ENCODE measurements around the gene BRPF3.

The BRPF3 gene

GRCh38 chr6:36244641-36245280 is 48.2 kb downstream of the BRPF3 start:
- DNase-seq = no peak
- Histone ChIP-seq H3K27ac (no peak overlapping the region), H3K4me3 (ENCODE audit: low read depth, low read length) (no peak overlapping the region), H3K27me3 (replicated peaks) (no peaks in the 10 kb centered on the region), H3K36me3 (replicated peaks) (no peaks in the 10 kb centered on the region)
- in situ Hi-C loops (cut with HindIII; ENCODE audit: low pct_ligation_motif_present, low sequenced_read_pairs) = no loop called here
- no peak for TF ChIP-seq CTCF (IDR thresholded peaks at IDR 0.05; ENCODE audit: low read depth, low read length, missing control alignments)

- Histone ChIP-seq H3K4me3 (ENCODE audit: low read depth, low read length) (no peak overlapping the region), H3K27ac (no peak overlapping the region), H3K36me3 (replicated peaks) (no peaks in the 10 kb centered on the region), H3K27me3 (replicated peaks) (no peaks in the 10 kb centered on the region)
- no peak for DNase-seq
- in situ Hi-C loops (cut with HindIII; ENCODE audit: low pct_ligation_motif_present, low sequenced_read_pairs) = no loop called here
- TF ChIP-seq CTCF (IDR thresholded peaks at IDR 0.05; ENCODE audit: low read depth, low read length, missing control alignments) = no peak
These were observed 49.1 kb downstream of the BRPF3 start for GRCh38 chr6:36245572-36246061.

DNA sequence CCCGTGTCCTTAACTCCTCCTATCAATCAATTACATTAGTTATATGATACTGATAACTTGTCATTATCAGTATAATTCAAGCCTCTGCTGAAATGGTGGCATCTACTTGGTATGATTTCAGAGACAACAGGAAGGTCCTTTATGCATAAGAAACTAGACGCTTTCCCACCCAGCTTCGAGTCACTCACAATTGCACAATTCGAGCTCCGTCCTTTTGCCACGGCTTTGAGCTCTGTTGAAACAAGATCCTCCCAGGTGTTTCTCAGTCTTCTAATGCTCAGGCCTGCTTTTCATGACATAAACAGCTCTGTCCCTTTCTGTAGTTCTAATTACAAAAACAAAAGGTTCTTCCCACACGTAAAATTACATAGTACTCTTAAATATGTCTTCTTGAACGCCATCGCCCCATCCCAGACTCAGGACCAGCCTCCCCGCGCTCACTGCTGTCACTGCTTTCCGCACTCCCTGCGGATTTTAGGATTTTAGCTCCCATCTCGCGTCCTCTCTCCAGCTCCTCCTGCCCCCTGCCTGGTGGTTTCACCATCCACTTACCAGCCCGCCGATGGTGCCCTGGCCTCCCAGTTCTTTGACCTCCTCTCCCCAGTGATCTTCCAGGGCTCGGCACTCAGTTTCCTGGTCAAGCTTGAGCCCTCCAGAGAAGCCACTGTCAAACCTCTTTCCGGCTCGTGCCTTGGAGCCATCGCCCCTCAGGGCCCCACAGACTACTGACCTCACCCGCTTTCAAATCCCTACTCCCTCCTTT is 50.1 kb downstream of the BRPF3 start:
- no peak overlapping the region for H3K27ac ChIP-seq

DNA sequence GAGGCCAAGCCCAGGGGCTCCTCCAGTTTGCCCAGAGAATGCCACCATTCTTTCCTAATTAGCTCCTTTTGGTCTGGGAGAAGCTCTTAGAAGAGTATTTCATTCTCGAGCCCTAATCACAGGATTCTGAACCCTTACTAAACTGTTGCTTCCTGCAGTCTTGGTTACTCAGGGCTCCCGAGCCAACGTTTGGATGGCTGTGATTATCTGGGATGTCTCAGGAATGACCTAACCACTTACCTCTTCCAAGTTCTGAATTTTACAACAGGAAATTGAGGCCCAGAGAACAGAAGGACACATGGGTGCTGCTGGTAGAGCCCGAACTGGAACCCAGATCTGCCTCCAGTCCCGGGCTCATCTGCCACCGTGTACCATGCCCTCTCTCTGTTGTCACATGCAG is 51.1 kb downstream of the BRPF3 start:
- H3K4me3 ChIP-seq (ENCODE audit: low read depth, low read length) = no peak overlapping the region
- TF ChIP-seq CTCF (IDR thresholded peaks at IDR 0.05; ENCODE audit: low read depth, low read length, missing control alignments) = no peak
- no peaks in the 10 kb centered on the region for H3K27me3 ChIP-seq (replicated peaks)
- in situ Hi-C loops (cut with HindIII; ENCODE audit: low pct_ligation_motif_present, low sequenced_read_pairs) = no loop called here
- DNase-seq = peak; percentile 13
- peak overlapping the region; percentile 31 for H3K27ac ChIP-seq
- no peaks in the 10 kb centered on the region for H3K36me3 ChIP-seq (replicated peaks)

More for the DNA sequence above, 50.1 kb downstream of the BRPF3 start:
- DNase-seq = no peak
- no peak for TF ChIP-seq CTCF (IDR thresholded peaks at IDR 0.05; ENCODE audit: low read depth, low read length, missing control alignments)
- Histone ChIP-seq H3K4me3 (ENCODE audit: low read depth, low read length) (no peak overlapping the region), H3K27me3 (replicated peaks) (no peaks in the 10 kb centered on the region), H3K36me3 (replicated peaks) (no peaks in the 10 kb centered on the region)
- in situ Hi-C loops (cut with HindIII; ENCODE audit: low pct_ligation_motif_present, low sequenced_read_pairs) = no loop called here

- no peak overlapping the region for H3K4me3 ChIP-seq (ENCODE audit: low read depth, low read length)
- H3K36me3 ChIP-seq (replicated peaks) = no peaks in the 10 kb centered on the region
- DNase-seq = peak; percentile 14
- no peak for TF ChIP-seq CTCF (IDR thresholded peaks at IDR 0.05; ENCODE audit: low read depth, low read length, missing control alignments)
- H3K27me3 ChIP-seq (replicated peaks) = no peaks in the 10 kb centered on the region
- in situ Hi-C loops (cut with HindIII; ENCODE audit: low pct_ligation_motif_present, low sequenced_read_pairs) = no loop called here
- no peak overlapping the region for H3K27ac ChIP-seq
These were observed 52.4 kb downstream of the BRPF3 start for GRCh38 chr6:36248980-36249379.
